GM20431 (cell line): Measurements from ENCODE around the gene MRPL53.
"Not testable (repeated sequence)": the region's sequence is repeated elsewhere in the genome, so short reads cannot be mapped to it uniquely, and the experiment has no call there.

ENCODE experiments used
- in situ Hi-C: fragments of 300-500 bp; cut with MseI, MboI; formaldehyde crosslinking; loops from one replicate; pipeline ENCODE4 v1.15.0; 2020; ENCODE audit warnings: low sequenced_read_pairs; ENCODE audit not compliant: unreplicated experiment

MRPL53 gene

GRCh38 chr2:74483675-74484164 lies 11.2 kb upstream of the MRPL53 start:
- in situ Hi-C loops: loop anchor here (25.0 kb wide), 1 partner anchor 104 kb away; no protein-coding TSS in a partner anchor

- in situ Hi-C loops: loop anchor here (25.0 kb wide), 1 partner anchor 104 kb away; no protein-coding TSS in a partner anchor
These were observed 10.6 kb upstream of the MRPL53 start, which contains the start of the genes CCDC142 and TTC31 for GRCh38 chr2:74482801-74483674. TSS of gene CCDC142 (minus strand) at chr2:74482998. CDS start at chr2:74482837, 161 bp downstream. TSS of gene TTC31 (plus strand) at chr2:74483081. CDS start at chr2:74483096, 15 bp downstream.

GRCh38 chr2:74481961-74482800 lies 9.7 kb upstream of the MRPL53 start:
- in situ Hi-C loops: loop anchor here (25.0 kb wide), 1 partner anchor 105 kb away; no protein-coding TSS in a partner anchor

- in situ Hi-C loops: loop anchor here (25.0 kb wide), 1 partner anchor 106 kb away; no protein-coding TSS in a partner anchor
These were observed 9.0 kb upstream of the MRPL53 start for GRCh38 chr2:74481431-74481830.

- in situ Hi-C loops: loop anchor here (25.0 kb wide), 1 partner anchor 112 kb away; no protein-coding TSS in a partner anchor
These were observed 2.4 kb upstream of the MRPL53 start for GRCh38 chr2:74474899-74475298.

- in situ Hi-C loops: no loop called here
These were observed 2.0 kb upstream of the MRPL53 start for GRCh38 chr2:74474481-74474880.

GRCh38 chr2:74472945-74473258 lies 422 bp upstream of the MRPL53 start:
- in situ Hi-C loops: no loop called here

- in situ Hi-C loops: no loop called here
These were observed 981 bp downstream of the MRPL53 start for GRCh38 chr2:74471332-74472065.

- in situ Hi-C loops: not testable (repeated sequence)
These were observed 1.7 kb downstream of the MRPL53 start for GRCh38 chr2:74470742-74471141.

GRCh38 chr2:74464406-74464805 lies 8.1 kb downstream of the MRPL53 start:
- in situ Hi-C loops: no loop called here

GRCh38 chr2:74462786-74463105 lies 9.7 kb downstream of the MRPL53 start:
- in situ Hi-C loops: no loop called here

- in situ Hi-C loops: no loop called here
These were observed 10.3 kb downstream of the MRPL53 start for GRCh38 chr2:74462054-74462785.

- in situ Hi-C loops: no loop called here
These were observed 11.1 kb downstream of the MRPL53 start for GRCh38 chr2:74461187-74462053.

GRCh38 chr2:74460187-74460586 lies 12.3 kb downstream of the MRPL53 start:
- in situ Hi-C loops: not testable (repeated sequence)

GRCh38 chr2:74459503-74460118 lies 12.9 kb downstream of the MRPL53 start:
- in situ Hi-C loops: not testable (repeated sequence)

GRCh38 chr2:74458938-74459363 lies 13.5 kb downstream of the MRPL53 start:
- in situ Hi-C loops: no loop called here

- in situ Hi-C loops: no loop called here
These were observed 14.1 kb downstream of the MRPL53 start, which contains the start of gene WBP1 for GRCh38 chr2:74458132-74458937. TSS of gene WBP1 (plus strand) at chr2:74458438. CDS start at chr2:74458603, 165 bp downstream.
